Mesothelial cell of epicardium (in vitro differentiated cells): Measurements from ENCODE around the gene PARD3B. TPM values are rescaled to one million over a fixed set of nuclear protein-coding genes. Genes with fewer than 3 reads are reported as not detected.

ENCODE experiments used
- DNase-seq, 2 experiments: peaks; one replicate each; pipeline ENCODE4 v3.0.0; 2021; ENCODE audit warnings: low spot score in 2 of 2; ENCODE audit not compliant: unreplicated experiment in 2 of 2
- H3K27ac Mint-ChIP-seq: 2 replicates; pipeline ENCODE4 v1.8.0; 2021; ENCODE audit warnings: mixed read lengths
- H3K27me3 Mint-ChIP-seq: 2 replicates; pipeline ENCODE4 v1.8.0; 2021; ENCODE audit warnings: low read depth, mixed read lengths
- H3K36me3 Mint-ChIP-seq: 2 replicates; pipeline ENCODE4 v1.8.0; 2021; ENCODE audit warnings: mixed read lengths
- H3K4me1 Mint-ChIP-seq: 2 replicates; pipeline ENCODE4 v1.8.0; 2021; ENCODE audit warnings: mixed read lengths
- H3K4me3 Mint-ChIP-seq: 2 replicates; pipeline ENCODE4 v1.8.0; 2021; ENCODE audit warnings: mild to moderate bottlenecking, moderate library complexity, mixed read lengths
- H3K9me3 Mint-ChIP-seq: 2 replicates; pipeline ENCODE4 v1.8.0; 2021; ENCODE audit warnings: mixed read lengths
- total RNA-seq: library from RNA; stranded (reverse); gene quantifications from 3 replicates; pipeline ENCODE4 v1.2.1, GENCODE V29; 2021
- TF ChIP-seq, protein P1 (sequence below): fragments of 200-600 bp; sonication (generic); IDR thresholded peaks from one replicate; pipeline ENCODE4 v1.5.0; 2021; ENCODE audit warnings: antibody characterized with exemption; ENCODE audit not compliant: unreplicated experiment

The PARD3B gene
- total RNA-seq, 1 donor from 2014 or later, result 23.4 TPM

DNA sequence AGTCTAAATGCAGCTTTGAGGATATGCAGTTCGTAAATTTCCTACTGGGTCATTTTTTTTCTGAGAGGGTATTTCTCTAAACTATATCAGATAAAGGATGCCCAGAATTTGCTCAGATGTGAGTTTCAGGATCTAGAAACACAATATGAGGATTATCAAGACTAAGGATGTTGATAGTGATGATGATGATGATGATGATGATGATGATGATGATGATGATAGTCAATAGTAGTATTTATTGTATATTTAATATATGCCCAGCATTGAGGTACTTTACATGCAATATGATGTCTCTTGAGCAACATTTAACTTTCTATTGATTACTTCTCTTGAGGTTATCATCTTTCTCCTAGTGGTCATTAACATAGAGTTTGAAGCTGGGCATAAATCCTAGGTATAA is 914.9 kb downstream of the PARD3B start:
- H3K27ac Mint-ChIP-seq, result no peak overlapping the region
- DNase-seq, result no peak
- TF ChIP-seq, protein P1, sequence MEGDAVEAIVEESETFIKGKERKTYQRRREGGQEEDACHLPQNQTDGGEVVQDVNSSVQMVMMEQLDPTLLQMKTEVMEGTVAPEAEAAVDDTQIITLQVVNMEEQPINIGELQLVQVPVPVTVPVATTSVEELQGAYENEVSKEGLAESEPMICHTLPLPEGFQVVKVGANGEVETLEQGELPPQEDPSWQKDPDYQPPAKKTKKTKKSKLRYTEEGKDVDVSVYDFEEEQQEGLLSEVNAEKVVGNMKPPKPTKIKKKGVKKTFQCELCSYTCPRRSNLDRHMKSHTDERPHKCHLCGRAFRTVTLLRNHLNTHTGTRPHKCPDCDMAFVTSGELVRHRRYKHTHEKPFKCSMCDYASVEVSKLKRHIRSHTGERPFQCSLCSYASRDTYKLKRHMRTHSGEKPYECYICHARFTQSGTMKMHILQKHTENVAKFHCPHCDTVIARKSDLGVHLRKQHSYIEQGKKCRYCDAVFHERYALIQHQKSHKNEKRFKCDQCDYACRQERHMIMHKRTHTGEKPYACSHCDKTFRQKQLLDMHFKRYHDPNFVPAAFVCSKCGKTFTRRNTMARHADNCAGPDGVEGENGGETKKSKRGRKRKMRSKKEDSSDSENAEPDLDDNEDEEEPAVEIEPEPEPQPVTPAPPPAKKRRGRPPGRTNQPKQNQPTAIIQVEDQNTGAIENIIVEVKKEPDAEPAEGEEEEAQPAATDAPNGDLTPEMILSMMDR, result no peak
- peaks cover 4% of the 10 kb centered on the region for H3K36me3 Mint-ChIP-seq
- peaks cover 5% of the 10 kb centered on the region for H3K4me1 Mint-ChIP-seq
- peaks cover 7% of the 10 kb centered on the region for H3K9me3 Mint-ChIP-seq
- no peak overlapping the region for H3K4me3 Mint-ChIP-seq
- no peaks in the 10 kb centered on the region for H3K27me3 Mint-ChIP-seq

DNA sequence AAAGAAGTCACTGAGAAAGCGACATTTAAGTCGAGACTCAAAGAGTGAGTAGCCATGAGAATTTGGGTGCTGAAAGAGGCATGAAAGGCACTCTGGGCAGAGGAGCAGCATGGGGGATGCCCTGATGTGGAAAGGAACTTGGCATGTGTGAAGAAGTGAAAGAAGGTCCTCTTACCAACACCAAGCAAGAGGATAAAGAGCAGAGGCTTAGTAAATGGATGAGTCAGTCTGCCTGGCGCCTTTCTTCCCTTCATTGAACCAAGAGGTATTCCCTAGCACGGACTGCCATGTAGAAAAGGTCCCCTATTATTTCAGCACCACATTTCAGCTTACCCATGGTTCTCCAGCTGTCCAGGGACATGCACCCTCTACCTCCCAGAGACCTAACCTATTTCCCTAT is 915.9 kb downstream of the PARD3B start:
- Mint-ChIP-seq H3K36me3 (peaks cover 2% of the 10 kb centered on the region), H3K4me3 (no peak overlapping the region), H3K4me1 (peaks cover 5% of the 10 kb centered on the region), H3K27me3 (no peaks in the 10 kb centered on the region), H3K9me3 (peaks cover 2% of the 10 kb centered on the region), H3K27ac (no peak overlapping the region)
- no peak for DNase-seq
- TF ChIP-seq, protein P1, result no peak

DNA sequence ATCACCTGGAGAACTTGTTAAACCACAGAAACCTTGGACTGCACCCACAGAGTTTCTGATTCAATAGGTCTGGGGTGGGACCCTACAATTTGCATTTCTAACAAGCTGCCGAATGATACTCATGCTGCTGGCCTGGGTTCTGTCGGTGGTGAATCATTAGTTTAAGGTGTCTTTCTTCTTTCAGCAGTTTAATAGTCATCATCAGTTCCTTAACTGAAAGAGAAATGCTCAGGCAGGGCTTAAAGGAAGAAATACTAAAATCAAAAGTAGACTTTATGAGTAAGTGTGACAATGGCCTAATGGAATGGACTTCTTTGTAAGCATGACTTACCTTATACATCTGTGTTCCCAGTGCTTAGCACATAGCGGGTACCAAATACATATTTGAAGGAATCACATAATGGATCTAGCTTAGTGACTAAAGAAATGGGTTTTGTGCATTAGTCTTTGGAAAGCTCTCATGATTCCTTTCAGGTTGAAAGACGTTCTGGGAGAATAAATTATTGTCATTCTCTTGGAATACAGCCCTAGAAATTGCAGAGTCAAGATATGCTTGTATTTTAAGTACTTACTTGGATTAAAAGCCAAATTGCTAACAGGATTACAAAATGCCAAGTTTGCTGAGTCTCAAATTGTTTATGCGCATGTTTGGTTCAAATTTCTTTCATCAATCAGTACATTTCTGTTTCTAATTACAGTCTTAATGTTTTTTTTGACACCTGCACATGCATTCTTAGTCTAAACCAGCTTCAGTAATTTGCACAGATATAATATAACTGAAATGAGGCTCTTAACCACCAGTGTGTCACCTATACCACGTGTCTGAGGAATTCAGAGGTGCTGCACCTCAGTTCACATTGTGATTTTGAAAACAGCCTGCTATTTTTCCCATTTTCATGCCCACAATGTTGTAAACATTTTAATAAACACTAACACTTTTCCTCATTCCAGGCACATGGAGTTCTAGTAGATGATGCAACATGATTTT is 916.7 kb downstream of the PARD3B start:
- TF ChIP-seq, protein P1, result no peak
- Mint-ChIP-seq H3K4me1 (peaks cover 5% of the 10 kb centered on the region), H3K4me3 (no peak overlapping the region), H3K36me3 (no peaks in the 10 kb centered on the region), H3K27ac (no peak overlapping the region), H3K9me3 (no peaks in the 10 kb centered on the region), H3K27me3 (no peaks in the 10 kb centered on the region)
- no peak for DNase-seq

DNA sequence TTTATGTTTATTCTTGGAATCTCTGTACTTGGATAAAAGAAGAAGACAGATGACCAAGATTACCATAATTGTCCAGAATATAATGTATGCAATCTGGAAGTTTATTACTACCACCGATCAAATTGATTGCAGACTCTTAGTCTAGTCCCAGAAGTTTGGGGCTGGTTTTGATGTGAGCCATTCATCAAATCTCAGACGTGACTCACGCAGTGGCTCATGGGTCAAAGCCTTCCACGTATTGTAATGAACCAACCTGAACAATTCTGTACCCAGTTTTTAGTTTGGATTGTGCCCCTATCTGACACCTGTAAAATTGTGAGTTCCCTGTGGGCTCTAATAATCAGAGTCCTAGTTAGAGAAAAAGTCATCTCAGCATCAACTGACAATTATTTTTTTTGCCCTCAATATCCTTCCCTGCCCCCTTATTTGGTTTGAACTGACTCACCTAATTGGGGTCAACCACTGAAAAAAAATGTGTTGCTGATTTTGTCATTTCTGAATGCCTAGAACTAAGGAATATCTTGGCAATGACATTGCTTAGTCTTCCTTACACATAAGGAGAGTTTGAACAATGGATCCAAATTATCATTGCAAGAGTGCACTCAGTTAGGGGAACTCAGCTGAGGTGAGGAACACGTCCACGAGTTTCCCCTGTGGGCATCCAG is 917.5 kb downstream of the PARD3B start:
- TF ChIP-seq, protein P1, result no peak
- no peaks in the 10 kb centered on the region for H3K9me3 Mint-ChIP-seq
- H3K27me3 Mint-ChIP-seq, result no peaks in the 10 kb centered on the region
- H3K36me3 Mint-ChIP-seq, result no peaks in the 10 kb centered on the region
- H3K4me1 Mint-ChIP-seq, result peaks cover 5% of the 10 kb centered on the region
- no peak overlapping the region for H3K4me3 Mint-ChIP-seq
- DNase-seq, result no peak
- H3K27ac Mint-ChIP-seq, result no peak overlapping the region

DNA sequence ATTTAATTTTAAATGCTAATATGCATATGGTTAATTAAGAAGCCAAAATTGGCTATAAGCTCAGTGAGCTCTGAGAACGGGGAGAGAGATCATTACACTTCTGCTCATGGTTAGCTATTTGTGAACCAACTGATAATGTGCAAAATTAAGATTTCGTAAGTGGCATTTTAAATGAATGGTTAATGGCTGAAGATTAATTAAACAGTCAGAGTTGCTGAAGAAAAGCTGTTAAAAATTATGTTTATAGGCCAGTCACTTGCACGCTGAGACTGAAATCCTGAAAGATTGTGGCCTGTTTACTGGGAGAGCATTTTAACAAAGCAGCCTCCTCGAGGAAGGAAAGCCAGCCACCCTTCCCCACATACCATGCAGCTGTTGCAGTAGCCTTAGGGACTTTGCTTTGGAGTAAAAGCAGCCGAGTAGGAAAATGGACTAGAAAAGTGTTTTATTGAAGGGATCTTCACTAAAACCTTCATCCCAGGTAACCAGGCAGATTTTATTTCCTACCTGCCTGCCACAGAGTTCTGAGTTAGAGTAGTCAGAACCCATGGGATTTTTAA is 918.3 kb downstream of the PARD3B start:
- Mint-ChIP-seq H3K4me3 (no peak overlapping the region), H3K27ac (no peak overlapping the region), H3K27me3 (no peaks in the 10 kb centered on the region), H3K9me3 (no peaks in the 10 kb centered on the region), H3K4me1 (peaks cover 5% of the 10 kb centered on the region), H3K36me3 (no peaks in the 10 kb centered on the region)
- no peak for DNase-seq
- TF ChIP-seq, protein P1, result no peak
